ENCODE data around the gene AOPEP. TPM values are rescaled to one million over a fixed set of nuclear protein-coding genes. Genes with fewer than 3 reads are reported as not detected.

Gene AOPEP
- total and polyA plus RNA-seq, 9 of the 15 experiments (the other 6 are each of a cell fraction or from before 2014, with no cell fraction given) = 4.5 to 19.3 (median 13.5) TPM

DNA sequence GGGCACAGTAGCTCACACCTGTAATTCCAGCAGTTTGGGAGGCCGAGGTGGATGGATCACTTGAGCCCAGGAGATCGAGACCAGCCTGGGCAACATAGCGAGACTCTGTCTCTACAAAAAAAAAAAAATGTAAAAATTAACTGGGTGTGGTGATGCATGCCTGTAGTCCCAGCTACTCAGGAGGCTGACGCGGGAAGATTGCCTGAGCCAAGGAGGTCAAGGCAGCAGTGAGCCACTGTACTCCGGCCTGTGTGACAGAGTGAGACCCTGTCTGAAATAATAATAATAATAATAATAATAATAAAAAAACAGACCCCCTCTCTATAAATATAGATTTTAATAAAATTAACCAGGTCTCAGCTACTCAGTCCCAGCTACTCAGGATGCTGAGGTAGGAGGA is 179.7 kb downstream of the AOPEP start:
- H3K79me2 ChIP-seq (ENCODE audit: control insufficient read depth, insufficient read depth, low read length) = no peaks in the 10 kb centered on the region
- no peaks in the 10 kb centered on the region for H3K9me3 ChIP-seq (replicated peaks; ENCODE audit: control insufficient read depth, insufficient read depth, low read depth, low read length)
- 74% methylated on average over 6 of the region's 6 CpGs for WGBS (ENCODE audit: insufficient coverage, low coverage, missing lambda C conversion rate)
- POLR2A ChIA-PET = interaction anchor here (0.6 kb wide), 1 partner anchor 1527 kb away, joined by 3 read pairs; no protein-coding TSS in a partner anchor
- no peak for FAIRE-seq
- no peaks in the 10 kb centered on the region for H3K27me3 ChIP-seq (ENCODE audit: control insufficient read depth in 2 of 2, insufficient read depth in 2 of 2, low read length in 2 of 2)
- H3K4me2 ChIP-seq (ENCODE audit: insufficient read depth, low read length) = no peak overlapping the region
- no peak overlapping the region for H3K27ac ChIP-seq (ENCODE audit: extremely low read depth, low read depth, low read length)
- H3K9me1 ChIP-seq (ENCODE audit: control insufficient read depth, insufficient read depth, low read length) = no peaks in the 10 kb centered on the region
- no peak for ATAC-seq
- no peak overlapping the region for H2AFZ ChIP-seq (ENCODE audit: low read depth, low read length)
- CTCF ChIA-PET (ENCODE audit: low intra/inter-chr PET ratio) = no interaction called here
- no peak for DNase-seq (ENCODE audit: extremely low read depth in 1 of 4, low spot score in 3 of 4)
- no peak overlapping the region for H3K4me3 ChIP-seq
- BruUV-seq (replicated peaks) = no TSS peak
- H3K9ac ChIP-seq (ENCODE audit: insufficient read depth in 1 of 2, low read depth in 2 of 2, low read length in 2 of 2) = no peak overlapping the region
- in situ Hi-C loops (cut with MboI) = no loop called here
- H3K4me1 ChIP-seq (replicated peaks in 1 of 2; ENCODE audit: control insufficient read depth in 2 of 2, insufficient read depth in 2 of 2, low read length in 2 of 2) = peaks cover 0 to 7% of the 10 kb centered on the region in 2 experiments; a peak in 3 of 5 replicates
- H4K20me1 ChIP-seq (replicated peaks; ENCODE audit: control insufficient read depth, insufficient read depth, low read length) = no peaks in the 10 kb centered on the region
- no peaks in the 10 kb centered on the region for H3K36me3 ChIP-seq (ENCODE audit: control insufficient read depth, insufficient read depth, low read length)
- intact Hi-C loops (cut with micrococcal nuclease) = no loop called here
- TF ChIP-seq CUX1 (CRISPR knock-in tag; IDR thresholded peaks at IDR 0.05) (no peak), ZFP30 (CRISPR knock-in tag; IDR thresholded peaks at IDR 0.05; ENCODE audit: borderline replicate concordance) (no peak), STAT5A (IDR thresholded peaks at IDR 0.05; ENCODE audit: borderline replicate concordance, low read length) (no peak), FOXJ2 (tag; IDR thresholded peaks at IDR 0.05) (no peak), ZNF518B (CRISPR knock-in tag; IDR thresholded peaks at IDR 0.05) (no peak), CHD1 (IDR thresholded peaks at IDR 0.05; ENCODE audit: low read length) (no peak), HNRNPH1 (optimal IDR thresholded peaks at IDR 0.05; ENCODE audit: low read depth, low read length) (no peak), FOXP4 (CRISPR knock-in tag; IDR thresholded peaks at IDR 0.05; ENCODE audit: borderline replicate concordance) (no peak), ZBED1 (IDR thresholded peaks at IDR 0.05) (no peak)
- TF ChIP-seq, protein P1, sequence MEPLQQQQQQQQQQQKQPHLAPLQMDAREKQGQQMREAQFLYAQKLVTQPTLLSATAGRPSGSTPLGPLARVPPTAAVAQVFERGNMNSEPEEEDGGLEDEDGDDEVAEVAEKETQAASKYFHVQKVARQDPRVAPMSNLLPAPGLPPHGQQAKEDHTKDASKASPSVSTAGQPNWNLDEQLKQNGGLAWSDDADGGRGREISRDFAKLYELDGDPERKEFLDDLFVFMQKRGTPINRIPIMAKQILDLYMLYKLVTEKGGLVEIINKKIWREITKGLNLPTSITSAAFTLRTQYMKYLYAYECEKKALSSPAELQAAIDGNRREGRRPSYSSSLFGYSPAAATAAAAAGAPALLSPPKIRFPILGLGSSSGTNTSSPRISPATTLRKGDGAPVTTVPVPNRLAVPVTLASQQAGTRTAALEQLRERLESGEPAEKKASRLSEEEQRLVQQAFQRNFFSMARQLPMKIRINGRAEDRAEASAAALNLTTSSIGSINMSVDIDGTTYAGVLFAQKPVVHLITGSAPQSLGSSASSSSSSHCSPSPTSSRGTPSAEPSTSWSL (CRISPR knock-in tag; IDR thresholded peaks at IDR 0.05; ENCODE audit: borderline replicate concordance) = no peak

Measured in K562 (cell line).